Smooth muscle cell (in vitro differentiated cells): ENCODE results near the gene SEMA3F. TPM values are rescaled to one million over a fixed set of nuclear protein-coding genes. Genes with fewer than 3 reads are reported as not detected.

Source experiments
- DNase-seq: peaks from one replicate; lab custom pipeline; 2025; ENCODE audit not compliant: unreplicated experiment; lab: John Stamatoyannopoulos, UW
- H2AFZ ChIP-seq: fragments of 200-600 bp; sonication (generic); 2 replicates; pipeline ENCODE4 v1.6.0; 2016; ENCODE audit warnings: antibody characterized with exemption, low read depth, mild to moderate bottlenecking
- H3F3A ChIP-seq: fragments of 200-600 bp; sonication (generic); 2 replicates; pipeline ENCODE4 v1.6.0; 2017; ENCODE audit warnings: antibody characterized with exemption, low read depth
- H3K27ac ChIP-seq: fragments of 200-600 bp; sonication (generic); 2 replicates; pipeline ENCODE4 v1.5.1; 2016; ENCODE audit warnings: low read depth, mild to moderate bottlenecking
- H3K27me3 ChIP-seq: fragments of 200-600 bp; sonication (generic); 2 replicates; pipeline ENCODE4 v1.6.1; 2016; ENCODE audit warnings: low read depth, mild to moderate bottlenecking
- H3K36me3 ChIP-seq: fragments of 200-600 bp; sonication (generic); 2 replicates; pipeline ENCODE4 v1.5.1; 2016; ENCODE audit warnings: low read depth
- H3K4me1 ChIP-seq: fragments of 200-600 bp; sonication (generic); 2 replicates; pipeline ENCODE4 v1.5.1; 2016; ENCODE audit warnings: low read depth
- H3K4me2 ChIP-seq: fragments of 200-600 bp; sonication (generic); 2 replicates; pipeline ENCODE4 v1.6.0; 2016; ENCODE audit warnings: mild to moderate bottlenecking
- H3K4me3 ChIP-seq: fragments of 200-600 bp; sonication (generic); 2 replicates; pipeline ENCODE4 v1.5.1; 2016; ENCODE audit warnings: mild to moderate bottlenecking
- H3K79me2 ChIP-seq: fragments of 200-600 bp; sonication (generic); 2 replicates; pipeline ENCODE4 v1.6.0; 2016; ENCODE audit warnings: low read depth, mild to moderate bottlenecking
- H3K9ac ChIP-seq: fragments of 200-600 bp; sonication (generic); 2 replicates; pipeline ENCODE4 v1.6.0; 2016; ENCODE audit warnings: low read depth
- H3K9me3 ChIP-seq: fragments of 200-600 bp; sonication (generic); replicated peaks from 2 replicates; pipeline ENCODE4 v1.5.1; 2016; ENCODE audit warnings: low read depth
- H4K20me1 ChIP-seq: fragments of 200-600 bp; sonication (generic); 2 replicates; pipeline ENCODE4 v1.6.0; 2016; ENCODE audit warnings: low read depth
- WGBS: methylation state at CpG from one replicate; pipeline ENCODE4 v1.1.7; 2016; ENCODE audit warnings: low lambda C conversion rate; 5-methylcytosine and 5-hydroxymethylcytosine counted together
- polyA plus RNA-seq: library from polyadenylated mRNA; unstranded; fragments of >200 nt; fragmentation: Nextera tagmentation; extraction: Ambion mirVana; gene quantifications from 2 replicates; pipeline ENCODE4 v1.2.1, GENCODE V29; 2016
- total RNA-seq: library from RNA; depleted of rRNA; stranded (reverse); fragments of >200 nt; gene quantifications from 2 replicates; pipeline ENCODE4 v1.2.3, GENCODE V29; 2014
- TF ChIP-seq, protein P1 (sequence below): fragments of 200-600 bp; sonication (generic); IDR thresholded peaks from 2 replicates; pipeline ENCODE4 v1.5.1; 2017; ENCODE audit warnings: borderline replicate concordance, mild to moderate bottlenecking, antibody characterized with exemption; ENCODE audit not compliant: insufficient read depth, poor library complexity, severe bottlenecking

SEMA3F gene
- total and polyA plus RNA-seq, 2 experiments from 2014 or later: 9.2 to 16.9 TPM

DNA sequence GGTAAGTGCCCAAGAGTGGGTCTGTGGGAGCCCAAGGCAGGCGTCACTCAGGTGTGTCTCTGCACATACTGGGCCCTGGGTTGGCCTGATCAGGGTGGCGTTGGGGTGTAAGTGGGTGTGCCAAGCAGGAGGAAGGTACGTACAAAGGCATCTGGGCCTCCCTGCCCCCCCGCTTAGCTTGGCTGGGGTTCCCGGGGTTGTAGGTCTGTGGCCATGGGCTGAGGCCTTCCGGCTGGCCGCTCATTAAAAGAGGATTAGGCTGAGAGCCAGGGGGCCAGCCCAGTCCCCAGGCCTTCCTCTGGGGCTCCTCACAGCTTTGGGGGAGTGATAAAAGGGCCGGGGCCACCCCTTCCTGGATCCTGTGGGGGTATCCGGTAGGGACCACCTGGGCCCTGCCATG lies 13.3 kb downstream of the SEMA3F start:
- WGBS: 79% methylated on average over 9 of the region's 9 CpGs
- DNase-seq: no peak
- H3K4me1 ChIP-seq: peaks cover 45% of the 10 kb centered on the region

DNA sequence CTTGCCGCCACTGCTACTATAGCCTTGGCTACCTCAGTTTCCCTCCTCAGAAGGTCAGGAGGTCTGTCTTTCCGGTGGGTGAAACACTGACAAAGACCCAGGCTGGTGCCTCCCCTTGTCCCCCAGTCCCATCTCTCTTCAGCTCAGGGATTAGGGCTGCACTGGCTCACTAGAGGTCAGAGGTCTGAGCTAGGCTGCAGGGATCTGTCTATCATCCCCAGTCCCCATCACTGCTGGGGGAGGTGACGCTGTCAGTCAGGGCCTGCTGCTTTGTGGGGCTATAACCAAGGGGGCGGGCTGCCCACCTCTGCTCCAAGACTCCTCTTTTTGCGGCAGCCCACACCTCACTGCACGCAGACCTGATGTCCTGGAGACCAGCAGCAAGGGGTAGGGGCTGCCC lies 13.7 kb downstream of the SEMA3F start:
- H3K27me3 ChIP-seq: no peaks in the 10 kb centered on the region
- no peak overlapping the region for H3K4me2 ChIP-seq
- no peaks in the 10 kb centered on the region for H3K9me3 ChIP-seq
- no peaks in the 10 kb centered on the region for H3K79me2 ChIP-seq
- DNase-seq: no peak
- no peak overlapping the region for H3K9ac ChIP-seq
- TF ChIP-seq, protein P1, sequence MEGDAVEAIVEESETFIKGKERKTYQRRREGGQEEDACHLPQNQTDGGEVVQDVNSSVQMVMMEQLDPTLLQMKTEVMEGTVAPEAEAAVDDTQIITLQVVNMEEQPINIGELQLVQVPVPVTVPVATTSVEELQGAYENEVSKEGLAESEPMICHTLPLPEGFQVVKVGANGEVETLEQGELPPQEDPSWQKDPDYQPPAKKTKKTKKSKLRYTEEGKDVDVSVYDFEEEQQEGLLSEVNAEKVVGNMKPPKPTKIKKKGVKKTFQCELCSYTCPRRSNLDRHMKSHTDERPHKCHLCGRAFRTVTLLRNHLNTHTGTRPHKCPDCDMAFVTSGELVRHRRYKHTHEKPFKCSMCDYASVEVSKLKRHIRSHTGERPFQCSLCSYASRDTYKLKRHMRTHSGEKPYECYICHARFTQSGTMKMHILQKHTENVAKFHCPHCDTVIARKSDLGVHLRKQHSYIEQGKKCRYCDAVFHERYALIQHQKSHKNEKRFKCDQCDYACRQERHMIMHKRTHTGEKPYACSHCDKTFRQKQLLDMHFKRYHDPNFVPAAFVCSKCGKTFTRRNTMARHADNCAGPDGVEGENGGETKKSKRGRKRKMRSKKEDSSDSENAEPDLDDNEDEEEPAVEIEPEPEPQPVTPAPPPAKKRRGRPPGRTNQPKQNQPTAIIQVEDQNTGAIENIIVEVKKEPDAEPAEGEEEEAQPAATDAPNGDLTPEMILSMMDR: no peak
- H2AFZ ChIP-seq: no peak overlapping the region
- peaks cover 63% of the 10 kb centered on the region for H4K20me1 ChIP-seq
- no peak overlapping the region for H3K27ac ChIP-seq
- 90% methylated on average over 6 of the region's 6 CpGs for WGBS
- no peaks in the 10 kb centered on the region for H3K36me3 ChIP-seq
- H3K4me3 ChIP-seq: no peak overlapping the region
- peaks cover 45% of the 10 kb centered on the region for H3K4me1 ChIP-seq
- H3F3A ChIP-seq: no peaks in the 10 kb centered on the region

More for the DNA sequence above, 13.3 kb downstream of the SEMA3F start:
- H3K36me3 ChIP-seq: no peaks in the 10 kb centered on the region
- H3K27me3 ChIP-seq: no peaks in the 10 kb centered on the region
- H3K9ac ChIP-seq: no peak overlapping the region
- no peak overlapping the region for H2AFZ ChIP-seq
- H3F3A ChIP-seq: no peaks in the 10 kb centered on the region
- no peak overlapping the region for H3K4me2 ChIP-seq
- H3K9me3 ChIP-seq: no peaks in the 10 kb centered on the region
- peaks cover 67% of the 10 kb centered on the region for H4K20me1 ChIP-seq
- no peaks in the 10 kb centered on the region for H3K79me2 ChIP-seq
- H3K4me3 ChIP-seq: no peak overlapping the region
- H3K27ac ChIP-seq: no peak overlapping the region
- TF ChIP-seq, protein P1: no peak

DNA sequence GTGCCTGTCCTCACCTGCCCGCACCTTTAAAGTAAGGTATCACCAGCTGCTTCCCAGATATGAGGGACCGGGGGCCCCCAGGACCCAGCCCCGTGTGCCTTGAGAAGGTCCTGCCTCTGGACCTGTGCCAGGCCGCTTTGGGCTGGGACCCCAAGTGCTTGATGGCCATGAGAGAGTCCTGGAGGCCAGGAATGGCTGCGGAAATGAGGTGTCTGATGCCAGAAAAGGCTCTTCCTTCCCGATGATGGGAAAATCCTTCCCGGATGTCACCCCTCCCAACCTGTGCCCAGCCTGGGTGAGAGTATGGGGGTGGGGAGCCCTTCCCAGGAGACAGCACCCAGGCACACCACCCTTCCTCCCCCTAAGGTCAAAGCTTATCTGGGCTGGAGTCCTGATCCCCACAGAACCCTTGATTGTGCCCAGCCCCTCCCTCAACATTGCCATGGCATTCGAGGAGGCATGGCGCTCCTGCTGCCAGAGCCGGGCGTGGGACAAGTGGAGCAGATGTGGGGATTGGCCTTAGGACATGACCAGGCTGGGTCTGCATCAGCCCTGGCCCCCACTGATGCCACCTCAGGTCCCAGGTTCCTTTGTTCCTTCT lies 14.2 kb downstream of the SEMA3F start:
- H3K4me3 ChIP-seq: no peak overlapping the region
- H4K20me1 ChIP-seq: peaks cover 58% of the 10 kb centered on the region
- no peak overlapping the region for H3K9ac ChIP-seq
- H3F3A ChIP-seq: no peaks in the 10 kb centered on the region
- H3K4me2 ChIP-seq: no peak overlapping the region
- TF ChIP-seq, protein P1: no peak
- H2AFZ ChIP-seq: no peak overlapping the region
- H3K27me3 ChIP-seq: no peaks in the 10 kb centered on the region
- H3K36me3 ChIP-seq: no peaks in the 10 kb centered on the region
- 95% methylated on average over 11 of the region's 11 CpGs for WGBS
- H3K4me1 ChIP-seq: peaks cover 45% of the 10 kb centered on the region
- DNase-seq: no peak
- no peak overlapping the region for H3K27ac ChIP-seq
- no peaks in the 10 kb centered on the region for H3K9me3 ChIP-seq
- H3K79me2 ChIP-seq: no peaks in the 10 kb centered on the region

DNA sequence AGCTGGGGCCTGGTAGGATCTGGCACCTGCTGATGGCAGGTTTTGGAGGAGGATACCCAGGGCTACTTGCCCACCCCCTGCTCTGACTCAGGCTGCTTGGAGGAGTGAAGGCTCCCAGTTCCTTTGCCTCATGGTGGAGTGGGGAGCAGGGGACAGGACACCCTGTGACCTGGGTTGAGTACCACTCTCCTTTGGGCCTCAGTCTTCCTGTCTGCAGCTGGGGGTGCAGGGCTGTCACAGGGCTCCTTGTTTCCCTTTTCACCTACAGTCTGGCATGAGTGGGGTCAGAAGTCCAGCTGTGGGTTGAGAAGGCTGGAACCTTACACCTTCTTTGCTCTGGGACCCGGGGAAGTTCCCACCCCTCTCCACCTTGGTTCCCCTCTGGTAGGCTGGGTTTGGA lies 14.7 kb downstream of the SEMA3F start:
- no peaks in the 10 kb centered on the region for H3K36me3 ChIP-seq
- H2AFZ ChIP-seq: no peak overlapping the region
- peaks cover 57% of the 10 kb centered on the region for H4K20me1 ChIP-seq
- H3K27me3 ChIP-seq: no peaks in the 10 kb centered on the region
- H3K4me1 ChIP-seq: peaks cover 45% of the 10 kb centered on the region
- no peak overlapping the region for H3K4me3 ChIP-seq
- 100% methylated on average over 1 of the region's 1 CpG for WGBS
- DNase-seq: no peak
- H3F3A ChIP-seq: no peaks in the 10 kb centered on the region
- H3K27ac ChIP-seq: no peak overlapping the region
- H3K9ac ChIP-seq: no peak overlapping the region
- H3K9me3 ChIP-seq: no peaks in the 10 kb centered on the region
- H3K79me2 ChIP-seq: no peaks in the 10 kb centered on the region
- TF ChIP-seq, protein P1: no peak
- H3K4me2 ChIP-seq: no peak overlapping the region
